ENCODE results near the gene PCYT1A.

PCYT1A gene

GRCh38 chr3:196272826-196273225 lies 14.7 kb downstream of the PCYT1A start:
- no peak for TF ChIP-seq CTCF (IDR thresholded peaks at IDR 0.05; ENCODE audit: low read depth, low read length, missing control alignments)
- no peak overlapping the region for H3K4me3 ChIP-seq (replicated peaks; ENCODE audit: low read depth, low read length)

GRCh38 chr3:196270499-196270898 lies 17.0 kb downstream of the PCYT1A start:
- H3K4me3 ChIP-seq (replicated peaks; ENCODE audit: low read depth, low read length) = no peak overlapping the region
- no peak for TF ChIP-seq CTCF (IDR thresholded peaks at IDR 0.05; ENCODE audit: low read depth, low read length, missing control alignments)
- no peak for DNase-seq (ENCODE audit: extremely low read depth, low read depth)

More at GRCh38 chr3:196272826-196273225, 14.7 kb downstream of the PCYT1A start:
- DNase-seq (ENCODE audit: extremely low read depth, low read depth) = no peak

- no peak for TF ChIP-seq CTCF (IDR thresholded peaks at IDR 0.05; ENCODE audit: low read depth, low read length, missing control alignments)
- DNase-seq (ENCODE audit: extremely low read depth, low read depth) = no peak
- H3K4me3 ChIP-seq (replicated peaks; ENCODE audit: low read depth, low read length) = no peak overlapping the region
Measured at GRCh38 chr3:196268284-196269163, 19.0 kb downstream of the PCYT1A start.

GRCh38 chr3:196263819-196264218 lies 23.7 kb downstream of the PCYT1A start:
- no peak for TF ChIP-seq CTCF (IDR thresholded peaks at IDR 0.05; ENCODE audit: low read depth, low read length, missing control alignments)
- DNase-seq (ENCODE audit: extremely low read depth, low read depth) = no peak
- no peak overlapping the region for H3K4me3 ChIP-seq (replicated peaks; ENCODE audit: low read depth, low read length)

GRCh38 chr3:196260784-196261183 lies 26.7 kb downstream of the PCYT1A start:
- no peak overlapping the region for H3K4me3 ChIP-seq (replicated peaks; ENCODE audit: low read depth, low read length)
- no peak for TF ChIP-seq CTCF (IDR thresholded peaks at IDR 0.05; ENCODE audit: low read depth, low read length, missing control alignments)
- no peak for DNase-seq (ENCODE audit: extremely low read depth, low read depth)

GRCh38 chr3:196255776-196256175 lies 31.8 kb downstream of the PCYT1A start:
- TF ChIP-seq CTCF (IDR thresholded peaks at IDR 0.05; ENCODE audit: low read depth, low read length, missing control alignments) = no peak
- no peak for DNase-seq (ENCODE audit: extremely low read depth, low read depth)
- no peak overlapping the region for H3K4me3 ChIP-seq (replicated peaks; ENCODE audit: low read depth, low read length)

Data from HFF-Myc (cell line).